ENCODE data around the gene CDC14B.

CDC14B gene

GRCh38 chr9:96486386-96487028, 133.1 kb downstream of the CDC14B start:
- Histone ChIP-seq H3K27me3 (ENCODE audit: insufficient read depth, low read length) (no peaks in the 10 kb centered on the region), H2AFZ (ENCODE audit: low read depth, low read length) (no peak overlapping the region), H3K36me3 (ENCODE audit: insufficient read depth, low read length) (peaks cover 76% of the 10 kb centered on the region), H3K4me1 (ENCODE audit: insufficient read depth, low read length) (no peaks in the 10 kb centered on the region), H3K9me3 (ENCODE audit: low read length) (no peaks in the 10 kb centered on the region), H3K4me3 (ENCODE audit: low read length) (no peak overlapping the region)

GRCh38 chr9:96485280-96485679, 134.4 kb downstream of the CDC14B start:
- H3K4me3 ChIP-seq (ENCODE audit: low read length), result no peak overlapping the region

GRCh38 chr9:96484521-96484931, 135.1 kb downstream of the CDC14B start:
- H3K36me3 ChIP-seq (ENCODE audit: insufficient read depth, low read length), result peaks cover 64% of the 10 kb centered on the region
- H3K4me1 ChIP-seq (ENCODE audit: insufficient read depth, low read length), result no peaks in the 10 kb centered on the region
- H2AFZ ChIP-seq (ENCODE audit: low read depth, low read length), result no peak overlapping the region
- no peak overlapping the region for H3K4me3 ChIP-seq (ENCODE audit: low read length)
- H3K27me3 ChIP-seq (ENCODE audit: insufficient read depth, low read length), result no peaks in the 10 kb centered on the region
- H3K9me3 ChIP-seq (ENCODE audit: low read length), result no peaks in the 10 kb centered on the region

More at GRCh38 chr9:96485280-96485679, 134.4 kb downstream of the CDC14B start:
- Histone ChIP-seq H3K9me3 (ENCODE audit: low read length) (no peaks in the 10 kb centered on the region), H3K4me1 (ENCODE audit: insufficient read depth, low read length) (no peaks in the 10 kb centered on the region), H3K27me3 (ENCODE audit: insufficient read depth, low read length) (no peaks in the 10 kb centered on the region), H2AFZ (ENCODE audit: low read depth, low read length) (no peak overlapping the region), H3K36me3 (ENCODE audit: insufficient read depth, low read length) (peaks cover 66% of the 10 kb centered on the region)

GRCh38 chr9:96483733-96484390, 135.8 kb downstream of the CDC14B start:
- H3K4me3 ChIP-seq (ENCODE audit: low read length), result no peak overlapping the region
- H3K9me3 ChIP-seq (ENCODE audit: low read length), result no peaks in the 10 kb centered on the region
- H3K4me1 ChIP-seq (ENCODE audit: insufficient read depth, low read length), result no peaks in the 10 kb centered on the region
- H2AFZ ChIP-seq (ENCODE audit: low read depth, low read length), result no peak overlapping the region
- peaks cover 60% of the 10 kb centered on the region for H3K36me3 ChIP-seq (ENCODE audit: insufficient read depth, low read length)
- no peaks in the 10 kb centered on the region for H3K27me3 ChIP-seq (ENCODE audit: insufficient read depth, low read length)

GRCh38 chr9:96483197-96483596, 136.4 kb downstream of the CDC14B start:
- Histone ChIP-seq H3K4me3 (ENCODE audit: low read length) (no peak overlapping the region), H3K9me3 (ENCODE audit: low read length) (no peaks in the 10 kb centered on the region), H3K36me3 (ENCODE audit: insufficient read depth, low read length) (peaks cover 57% of the 10 kb centered on the region), H3K27me3 (ENCODE audit: insufficient read depth, low read length) (no peaks in the 10 kb centered on the region), H2AFZ (ENCODE audit: low read depth, low read length) (no peak overlapping the region), H3K4me1 (ENCODE audit: insufficient read depth, low read length) (no peaks in the 10 kb centered on the region)

- H3K27me3 ChIP-seq (ENCODE audit: insufficient read depth, low read length), result no peaks in the 10 kb centered on the region
- H3K4me1 ChIP-seq (ENCODE audit: insufficient read depth, low read length), result no peaks in the 10 kb centered on the region
- no peak overlapping the region for H2AFZ ChIP-seq (ENCODE audit: low read depth, low read length)
- peaks cover 54% of the 10 kb centered on the region for H3K36me3 ChIP-seq (ENCODE audit: insufficient read depth, low read length)
- H3K4me3 ChIP-seq (ENCODE audit: low read length), result no peak overlapping the region
- no peaks in the 10 kb centered on the region for H3K9me3 ChIP-seq (ENCODE audit: low read length)
Observed at GRCh38 chr9:96482476-96482875, 137.2 kb downstream of the CDC14B start.

- H3K9me3 ChIP-seq (ENCODE audit: low read length), result no peaks in the 10 kb centered on the region
- H2AFZ ChIP-seq (ENCODE audit: low read depth, low read length), result no peak overlapping the region
- H3K36me3 ChIP-seq (ENCODE audit: insufficient read depth, low read length), result peaks cover 54% of the 10 kb centered on the region
- no peaks in the 10 kb centered on the region for H3K27me3 ChIP-seq (ENCODE audit: insufficient read depth, low read length)
- no peaks in the 10 kb centered on the region for H3K4me1 ChIP-seq (ENCODE audit: insufficient read depth, low read length)
- H3K4me3 ChIP-seq (ENCODE audit: low read length), result no peak overlapping the region
Observed at GRCh38 chr9:96480736-96481135, 138.9 kb downstream of the CDC14B start.

GRCh38 chr9:96478829-96479371, 140.7 kb downstream of the CDC14B start:
- H3K4me3 ChIP-seq (ENCODE audit: low read length), result no peak overlapping the region
- H3K4me1 ChIP-seq (ENCODE audit: insufficient read depth, low read length), result no peaks in the 10 kb centered on the region
- H3K27me3 ChIP-seq (ENCODE audit: insufficient read depth, low read length), result no peaks in the 10 kb centered on the region
- no peaks in the 10 kb centered on the region for H3K9me3 ChIP-seq (ENCODE audit: low read length)
- H3K36me3 ChIP-seq (ENCODE audit: insufficient read depth, low read length), result peaks cover 58% of the 10 kb centered on the region
- H2AFZ ChIP-seq (ENCODE audit: low read depth, low read length), result no peak overlapping the region

- Histone ChIP-seq H2AFZ (ENCODE audit: low read depth, low read length) (no peak overlapping the region), H3K27me3 (ENCODE audit: insufficient read depth, low read length) (no peaks in the 10 kb centered on the region), H3K36me3 (ENCODE audit: insufficient read depth, low read length) (peaks cover 69% of the 10 kb centered on the region), H3K4me3 (ENCODE audit: low read length) (no peak overlapping the region), H3K9me3 (ENCODE audit: low read length) (no peaks in the 10 kb centered on the region), H3K4me1 (ENCODE audit: insufficient read depth, low read length) (no peaks in the 10 kb centered on the region)
Observed at GRCh38 chr9:96476591-96476990, 143.1 kb downstream of the CDC14B start.

GRCh38 chr9:96476013-96476412, 143.6 kb downstream of the CDC14B start:
- no peaks in the 10 kb centered on the region for H3K27me3 ChIP-seq (ENCODE audit: insufficient read depth, low read length)
- H3K4me1 ChIP-seq (ENCODE audit: insufficient read depth, low read length), result no peaks in the 10 kb centered on the region
- H3K36me3 ChIP-seq (ENCODE audit: insufficient read depth, low read length), result peaks cover 70% of the 10 kb centered on the region
- no peaks in the 10 kb centered on the region for H3K9me3 ChIP-seq (ENCODE audit: low read length)
- no peak overlapping the region for H2AFZ ChIP-seq (ENCODE audit: low read depth, low read length)
- no peak overlapping the region for H3K4me3 ChIP-seq (ENCODE audit: low read length)

GRCh38 chr9:96467784-96468183, 151.9 kb downstream of the CDC14B start:
- no peaks in the 10 kb centered on the region for H3K4me1 ChIP-seq (ENCODE audit: insufficient read depth, low read length)
- no peaks in the 10 kb centered on the region for H3K9me3 ChIP-seq (ENCODE audit: low read length)
- H3K36me3 ChIP-seq (ENCODE audit: insufficient read depth, low read length), result peaks cover 67% of the 10 kb centered on the region
- H3K4me3 ChIP-seq (ENCODE audit: low read length), result no peak overlapping the region
- no peaks in the 10 kb centered on the region for H3K27me3 ChIP-seq (ENCODE audit: insufficient read depth, low read length)
- no peak overlapping the region for H2AFZ ChIP-seq (ENCODE audit: low read depth, low read length)

- peaks cover 61% of the 10 kb centered on the region for H3K36me3 ChIP-seq (ENCODE audit: insufficient read depth, low read length)
Observed at GRCh38 chr9:96464426-96464825, 155.2 kb downstream of the CDC14B start.

GRCh38 chr9:96462541-96462940, 157.1 kb downstream of the CDC14B start:
- H3K4me3 ChIP-seq (ENCODE audit: low read length), result no peak overlapping the region
- no peaks in the 10 kb centered on the region for H3K27me3 ChIP-seq (ENCODE audit: insufficient read depth, low read length)
- H2AFZ ChIP-seq (ENCODE audit: low read depth, low read length), result no peak overlapping the region
- H3K9me3 ChIP-seq (ENCODE audit: low read length), result no peaks in the 10 kb centered on the region
- H3K36me3 ChIP-seq (ENCODE audit: insufficient read depth, low read length), result peaks cover 54% of the 10 kb centered on the region
- no peaks in the 10 kb centered on the region for H3K4me1 ChIP-seq (ENCODE audit: insufficient read depth, low read length)

More at GRCh38 chr9:96464426-96464825, 155.2 kb downstream of the CDC14B start:
- Histone ChIP-seq H2AFZ (ENCODE audit: low read depth, low read length) (no peak overlapping the region), H3K4me1 (ENCODE audit: insufficient read depth, low read length) (no peaks in the 10 kb centered on the region), H3K4me3 (ENCODE audit: low read length) (no peak overlapping the region), H3K27me3 (ENCODE audit: insufficient read depth, low read length) (no peaks in the 10 kb centered on the region), H3K9me3 (ENCODE audit: low read length) (no peaks in the 10 kb centered on the region)
